ENCODE measurements around the gene DNAH10.
"Not testable (repeated sequence)": the region's sequence is repeated elsewhere in the genome, so short reads cannot be mapped to it uniquely, and the experiment has no call there.

DNAH10 gene

GRCh38 chr12:123941000-123941399, 178.9 kb downstream of the DNAH10 start:
- H3K27me3 ChIP-seq (ENCODE audit: control insufficient read depth, insufficient read depth, low read length): no peaks in the 10 kb centered on the region
- H3K36me3 ChIP-seq (ENCODE audit: insufficient read depth, low read length): peaks cover 64% of the 10 kb centered on the region
- peaks cover 5% of the 10 kb centered on the region for H3K9me3 ChIP-seq (replicated peaks; ENCODE audit: low read length)
- H3K9ac ChIP-seq (ENCODE audit: low read depth, low read length): no peak overlapping the region
- H3K4me3 ChIP-seq (ENCODE audit: low read length): no peak overlapping the region
- H3K4me1 ChIP-seq (ENCODE audit: control insufficient read depth, insufficient read depth, low read length): peaks cover 30% of the 10 kb centered on the region
- H3K4me2 ChIP-seq (ENCODE audit: low read length): no peak overlapping the region

GRCh38 chr12:123941624-123942237, 179.6 kb downstream of the DNAH10 start:
- no peaks in the 10 kb centered on the region for H3K27me3 ChIP-seq (ENCODE audit: control insufficient read depth, insufficient read depth, low read length)
- H3K9me3 ChIP-seq (replicated peaks; ENCODE audit: low read length): peaks cover 5% of the 10 kb centered on the region
- H3K36me3 ChIP-seq (ENCODE audit: insufficient read depth, low read length): peaks cover 57% of the 10 kb centered on the region
- peak overlapping the region; percentile 31 for H3K4me2 ChIP-seq (ENCODE audit: low read length)
- H3K9ac ChIP-seq (ENCODE audit: low read depth, low read length): peak overlapping the region; percentile 20
- H3K4me3 ChIP-seq (ENCODE audit: low read length): peak overlapping the region; percentile 19
- peaks cover 30% of the 10 kb centered on the region for H3K4me1 ChIP-seq (ENCODE audit: control insufficient read depth, insufficient read depth, low read length)

GRCh38 chr12:123942238-123942653, 180.1 kb downstream of the DNAH10 start:
- H3K4me2 ChIP-seq (ENCODE audit: low read length): peak overlapping the region; percentile 64
- H3K4me3 ChIP-seq (ENCODE audit: low read length): peak overlapping the region; percentile 19
- peaks cover 30% of the 10 kb centered on the region for H3K4me1 ChIP-seq (ENCODE audit: control insufficient read depth, insufficient read depth, low read length)
- peaks cover 55% of the 10 kb centered on the region for H3K36me3 ChIP-seq (ENCODE audit: insufficient read depth, low read length)
- H3K9ac ChIP-seq (ENCODE audit: low read depth, low read length): peak overlapping the region; percentile 62
- H3K27me3 ChIP-seq (ENCODE audit: control insufficient read depth, insufficient read depth, low read length): no peaks in the 10 kb centered on the region
- peaks cover 5% of the 10 kb centered on the region for H3K9me3 ChIP-seq (replicated peaks; ENCODE audit: low read length)

- Histone ChIP-seq H3K9ac (ENCODE audit: low read depth, low read length) (peak overlapping the region; percentile 62), H3K36me3 (ENCODE audit: insufficient read depth, low read length) (peaks cover 49% of the 10 kb centered on the region), H3K27me3 (ENCODE audit: control insufficient read depth, insufficient read depth, low read length) (no peaks in the 10 kb centered on the region), H3K4me1 (ENCODE audit: control insufficient read depth, insufficient read depth, low read length) (peaks cover 30% of the 10 kb centered on the region), H3K4me3 (ENCODE audit: low read length) (peak overlapping the region; percentile 39), H3K4me2 (ENCODE audit: low read length) (peak overlapping the region; percentile 64), H3K9me3 (replicated peaks; ENCODE audit: low read length) (peaks cover 5% of the 10 kb centered on the region)
Measured at GRCh38 chr12:123942911-123943648, 181.0 kb downstream of the DNAH10 start.

- H3K9ac ChIP-seq (ENCODE audit: low read depth, low read length): no peak overlapping the region
- H3K4me1 ChIP-seq (ENCODE audit: control insufficient read depth, insufficient read depth, low read length): peaks cover 28% of the 10 kb centered on the region
- H3K27me3 ChIP-seq (ENCODE audit: control insufficient read depth, insufficient read depth, low read length): no peaks in the 10 kb centered on the region
- no peak overlapping the region for H3K4me2 ChIP-seq (ENCODE audit: low read length)
- H3K9me3 ChIP-seq (replicated peaks; ENCODE audit: low read length): peaks cover 5% of the 10 kb centered on the region
- peaks cover 49% of the 10 kb centered on the region for H3K36me3 ChIP-seq (ENCODE audit: insufficient read depth, low read length)
- no peak overlapping the region for H3K4me3 ChIP-seq (ENCODE audit: low read length)
Measured at GRCh38 chr12:123943816-123944215, 181.7 kb downstream of the DNAH10 start.

GRCh38 chr12:123944696-123945095, 182.6 kb downstream of the DNAH10 start:
- peaks cover 46% of the 10 kb centered on the region for H3K36me3 ChIP-seq (ENCODE audit: insufficient read depth, low read length)
- peaks cover 28% of the 10 kb centered on the region for H3K4me1 ChIP-seq (ENCODE audit: control insufficient read depth, insufficient read depth, low read length)
- H3K4me2 ChIP-seq (ENCODE audit: low read length): no peak overlapping the region
- H3K27me3 ChIP-seq (ENCODE audit: control insufficient read depth, insufficient read depth, low read length): no peaks in the 10 kb centered on the region
- H3K9me3 ChIP-seq (replicated peaks; ENCODE audit: low read length): peaks cover 5% of the 10 kb centered on the region
- no peak overlapping the region for H3K9ac ChIP-seq (ENCODE audit: low read depth, low read length)
- no peak overlapping the region for H3K4me3 ChIP-seq (ENCODE audit: low read length)

GRCh38 chr12:123945287-123946151, 183.4 kb downstream of the DNAH10 start:
- Histone ChIP-seq H3K4me1 (ENCODE audit: control insufficient read depth, insufficient read depth, low read length) (peaks cover 28% of the 10 kb centered on the region), H3K9ac (ENCODE audit: low read depth, low read length) (no peak overlapping the region), H3K36me3 (ENCODE audit: insufficient read depth, low read length) (peaks cover 42% of the 10 kb centered on the region), H3K4me3 (ENCODE audit: low read length) (no peak overlapping the region), H3K27me3 (ENCODE audit: control insufficient read depth, insufficient read depth, low read length) (no peaks in the 10 kb centered on the region), H3K9me3 (replicated peaks; ENCODE audit: low read length) (peaks cover 5% of the 10 kb centered on the region), H3K4me2 (ENCODE audit: low read length) (no peak overlapping the region)

GRCh38 chr12:123946152-123946515, 184.0 kb downstream of the DNAH10 start:
- Histone ChIP-seq H3K4me2 (ENCODE audit: low read length) (no peak overlapping the region), H3K9me3 (replicated peaks; ENCODE audit: low read length) (peaks cover 5% of the 10 kb centered on the region), H3K4me1 (ENCODE audit: control insufficient read depth, insufficient read depth, low read length) (peaks cover 28% of the 10 kb centered on the region), H3K4me3 (ENCODE audit: low read length) (no peak overlapping the region), H3K36me3 (ENCODE audit: insufficient read depth, low read length) (peaks cover 38% of the 10 kb centered on the region), H3K9ac (ENCODE audit: low read depth, low read length) (no peak overlapping the region), H3K27me3 (ENCODE audit: control insufficient read depth, insufficient read depth, low read length) (no peaks in the 10 kb centered on the region)

- not testable (repeated sequence) for H3K9me3 ChIP-seq (replicated peaks; ENCODE audit: low read length); H3K9ac ChIP-seq (ENCODE audit: low read depth, low read length); H3K4me3 ChIP-seq (ENCODE audit: low read length); H3K4me2 ChIP-seq (ENCODE audit: low read length); H3K27me3 ChIP-seq (ENCODE audit: control insufficient read depth, insufficient read depth, low read length)
- peaks cover 26% of the 10 kb centered on the region for H3K4me1 ChIP-seq (ENCODE audit: control insufficient read depth, insufficient read depth, low read length)
- H3K36me3 ChIP-seq (ENCODE audit: insufficient read depth, low read length): peaks cover 31% of the 10 kb centered on the region
Measured at GRCh38 chr12:123946516-123947505, 184.7 kb downstream of the DNAH10 start.

- H3K9ac ChIP-seq (ENCODE audit: low read depth, low read length): not testable (repeated sequence)
Measured at GRCh38 chr12:123947531-123947930, 185.4 kb downstream of the DNAH10 start.

More at GRCh38 chr12:123947531-123947930, 185.4 kb downstream of the DNAH10 start:
- H3K4me1 ChIP-seq (ENCODE audit: control insufficient read depth, insufficient read depth, low read length): peaks cover 26% of the 10 kb centered on the region
- not testable (repeated sequence) for H3K9me3 ChIP-seq (replicated peaks; ENCODE audit: low read length); H3K4me2 ChIP-seq (ENCODE audit: low read length); H3K27me3 ChIP-seq (ENCODE audit: control insufficient read depth, insufficient read depth, low read length); H3K4me3 ChIP-seq (ENCODE audit: low read length)
- peaks cover 29% of the 10 kb centered on the region for H3K36me3 ChIP-seq (ENCODE audit: insufficient read depth, low read length)
